PC-3 (cell line): Measurements from ENCODE around the gene SMOC2. TPM values are rescaled to one million over a fixed set of nuclear protein-coding genes. Genes with fewer than 3 reads are reported as not detected.

Source experiments
- ATAC-seq: fragments of 200-7000 bp; cut with Tn5 transposase; 2 replicates; pipeline ENCODE4 v1.9.1; 2020; ENCODE audit warnings: mild to moderate bottlenecking, moderate library complexity
- BruUV-seq: library from RNA; stranded (reverse); fragments of 400-500 nt; replicated peaks from 2 replicates; lab custom pipeline; 2021; lab: Mats Ljungman, UMichigan
- CTCF ChIA-PET: fragments of 300-600 bp; sonication (Branson Sonifier 250); formaldehyde crosslinking; loops from one replicate; lab custom pipeline; 2022; ENCODE audit warnings: antibody characterized with exemption; lab: Charles Lee
- POLR2A ChIA-PET: fragments of 300-600 bp; sonication (Branson Sonifier 250); formaldehyde crosslinking; loops from one replicate; lab custom pipeline; 2022; ENCODE audit warnings: antibody characterized with exemption; ENCODE audit not compliant: unreplicated experiment; lab: Charles Lee
- DNase-seq: peaks from one replicate; pipeline ENCODE4 v3.0.0-alpha.2; 2015
- H2AFZ ChIP-seq: fragments of 300-600 bp; sonication (generic); 2 replicates; pipeline ENCODE4 v1.6.0; 2016; ENCODE audit warnings: antibody characterized with exemption, low read length
- H3F3A ChIP-seq: fragments of 300-600 bp; sonication (generic); one replicate; pipeline ENCODE4 v1.6.0; 2017; ENCODE audit warnings: antibody characterized with exemption, low read length, control low read depth, mild to moderate bottlenecking; ENCODE audit not compliant: unreplicated experiment
- H3K27ac ChIP-seq: fragments of 300-600 bp; sonication (generic); 2 replicates; pipeline ENCODE4 v1.5.1; 2016; ENCODE audit warnings: mild to moderate bottlenecking, low read length
- H3K27me3 ChIP-seq: fragments of 300-600 bp; sonication (generic); 2 replicates; pipeline ENCODE4 v1.6.1; 2016; ENCODE audit warnings: low read length, mixed read lengths
- H3K36me3 ChIP-seq: fragments of 300-600 bp; sonication (generic); 2 replicates; pipeline ENCODE4 v1.6.1; 2016; ENCODE audit warnings: low read depth, mixed run types, low read length, mixed read lengths
- H3K4me1 ChIP-seq: fragments of 300-600 bp; sonication (generic); 2 replicates; pipeline ENCODE4 v1.5.1; 2016; ENCODE audit warnings: low read length; ENCODE audit not compliant: insufficient read depth
- H3K4me2 ChIP-seq: fragments of 300-600 bp; sonication (generic); 2 replicates; pipeline ENCODE4 v1.6.0; 2016; ENCODE audit warnings: low read length
- H3K4me3 ChIP-seq: fragments of 300-600 bp; sonication (generic); 2 replicates; pipeline ENCODE4 v1.5.1; 2016; ENCODE audit warnings: mild to moderate bottlenecking, low read length, mixed read lengths
- H3K79me2 ChIP-seq: fragments of 300-600 bp; sonication (generic); 2 replicates; pipeline ENCODE4 v1.6.1; 2017; ENCODE audit warnings: low read length, mixed read lengths
- H3K9ac ChIP-seq: fragments of 300-600 bp; sonication (generic); 2 replicates; pipeline ENCODE4 v1.6.0; 2016; ENCODE audit warnings: mild to moderate bottlenecking, low read length
- H3K9me2 ChIP-seq: fragments of 300-600 bp; sonication (generic); replicated peaks from 2 replicates; pipeline ENCODE4 v1.6.1; 2016; ENCODE audit warnings: mixed run types, low read length, mixed read lengths
- H3K9me3 ChIP-seq: fragments of 300-600 bp; sonication (generic); 2 replicates; pipeline ENCODE4 v1.6.1; 2016; ENCODE audit warnings: low read length, mixed read lengths
- H4K20me1 ChIP-seq: fragments of 300-600 bp; sonication (generic); 2 replicates; pipeline ENCODE4 v1.6.1; 2016; ENCODE audit warnings: low read length, mixed read lengths
- CTCF ChIP-seq: fragments of 300-600 bp; sonication (generic); conservative IDR thresholded peaks from 2 replicates; pipeline ENCODE4 v1.5.1; 2017; ENCODE audit warnings: antibody characterized with exemption, low read depth, mild to moderate bottlenecking, low read length
- EZH2 ChIP-seq: fragments of 300-600 bp; sonication (generic); IDR thresholded peaks from one replicate; pipeline ENCODE4 v1.6.1; 2017; ENCODE audit warnings: antibody characterized with exemption, mild to moderate bottlenecking, low read length; ENCODE audit not compliant: unreplicated experiment
- EZH2phosphoT487 ChIP-seq: fragments of 300-600 bp; sonication (generic); IDR thresholded peaks from 2 replicates; pipeline ENCODE4 v1.6.1; 2018; ENCODE audit warnings: mild to moderate bottlenecking, antibody characterized with exemption, low read length, borderline replicate concordance
- intact Hi-C: fragments of 100-400 bp; cut with micrococcal nuclease; formaldehyde crosslinking; loops from 2 replicates; pipeline ENCODE4 v1.9.0; 2023
- total RNA-seq: library from RNA; depleted of rRNA; stranded (reverse); fragments of >200 nt; gene quantifications from 2 replicates; pipeline ENCODE4 v1.2.3, GENCODE V29; 2014

SMOC2 gene
- total RNA-seq, 1 experiment from 2014 or later, result not detected

- no peaks in the 10 kb centered on the region for H3K36me3 ChIP-seq
- no peak overlapping the region for H2AFZ ChIP-seq
- no peaks in the 10 kb centered on the region for H3K4me1 ChIP-seq
- no peak for TF ChIP-seq EZH2phosphoT487
- no peak for TF ChIP-seq CTCF
- no peak for TF ChIP-seq EZH2
- H3K9ac ChIP-seq, result no peak overlapping the region
- H3K79me2 ChIP-seq, result no peaks in the 10 kb centered on the region
- H4K20me1 ChIP-seq, result no peaks in the 10 kb centered on the region
- H3F3A ChIP-seq, result no peaks in the 10 kb centered on the region
- H3K27me3 ChIP-seq, result peaks cover 5% of the 10 kb centered on the region; the same call in 1 of the 2 replicates
- POLR2A ChIA-PET, result no interaction called here
- intact Hi-C loops, result no loop called here
- H3K9me3 ChIP-seq, result no peaks in the 10 kb centered on the region
- CTCF ChIA-PET, result no interaction called here
- no peak overlapping the region for H3K4me3 ChIP-seq
- H3K4me2 ChIP-seq, result no peak overlapping the region
- no TSS peak for BruUV-seq
- H3K9me2 ChIP-seq, result no peaks in the 10 kb centered on the region
- ATAC-seq (no peak), DNase-seq (no peak)
- no peak overlapping the region for H3K27ac ChIP-seq
Measured at GRCh38 chr6:168413018-168413720, 27.8 kb upstream of the SMOC2 start.

- Histone ChIP-seq H3K36me3 (no peaks in the 10 kb centered on the region), H4K20me1 (no peaks in the 10 kb centered on the region), H3K4me2 (no peak overlapping the region), H3K79me2 (no peaks in the 10 kb centered on the region), H3F3A (no peaks in the 10 kb centered on the region), H3K9ac (no peak overlapping the region), H3K4me1 (no peaks in the 10 kb centered on the region), H3K27me3 (peaks cover 5% of the 10 kb centered on the region), H3K4me3 (no peak overlapping the region), H2AFZ (no peak overlapping the region), H3K9me2 (no peaks in the 10 kb centered on the region), H3K9me3 (no peaks in the 10 kb centered on the region), H3K27ac (no peak overlapping the region)
- no peak for DNase-seq
- BruUV-seq, result no TSS peak
- ATAC-seq, result no peak
- POLR2A ChIA-PET, result no interaction called here
- TF ChIP-seq EZH2, result no peak
- TF ChIP-seq CTCF, result no peak
- no peak for TF ChIP-seq EZH2phosphoT487
- intact Hi-C loops, result no loop called here
- CTCF ChIA-PET, result no interaction called here
Measured at GRCh38 chr6:168413856-168414255, 27.1 kb upstream of the SMOC2 start.

- POLR2A ChIA-PET, result no interaction called here
- H3K4me1 ChIP-seq, result no peaks in the 10 kb centered on the region
- ATAC-seq (no peak), DNase-seq (no peak)
- H3K27ac ChIP-seq, result no peak overlapping the region
- no TSS peak for BruUV-seq
- no peak overlapping the region for H3K9ac ChIP-seq
- no peak overlapping the region for H3K4me2 ChIP-seq
- H3K79me2 ChIP-seq, result no peaks in the 10 kb centered on the region
- intact Hi-C loops, result no loop called here
- H3K27me3 ChIP-seq, result peaks cover 5% of the 10 kb centered on the region
- no peak overlapping the region for H2AFZ ChIP-seq
- H3K9me3 ChIP-seq, result no peaks in the 10 kb centered on the region
- H3K36me3 ChIP-seq, result no peaks in the 10 kb centered on the region
- no peaks in the 10 kb centered on the region for H3F3A ChIP-seq
- H3K4me3 ChIP-seq, result no peak overlapping the region
- CTCF ChIA-PET, result no interaction called here
- no peaks in the 10 kb centered on the region for H3K9me2 ChIP-seq
- H4K20me1 ChIP-seq, result no peaks in the 10 kb centered on the region
- TF ChIP-seq CTCF (no peak), EZH2phosphoT487 (no peak), EZH2 (no peak)
Measured at GRCh38 chr6:168414336-168415097, 26.5 kb upstream of the SMOC2 start.
